Superior temporal gyrus (tissue), 1 donor: ENCODE data around the gene PGAM5.
"Not testable (repeated sequence)": the region's sequence is repeated elsewhere in the genome, so short reads cannot be mapped to it uniquely, and the experiment has no call there.

Experiments used
- DNase-seq: peaks from one replicate; pipeline ENCODE4 v3.0.0-alpha.2; 2016; ENCODE audit errors: extremely low spot score

Gene PGAM5

DNA sequence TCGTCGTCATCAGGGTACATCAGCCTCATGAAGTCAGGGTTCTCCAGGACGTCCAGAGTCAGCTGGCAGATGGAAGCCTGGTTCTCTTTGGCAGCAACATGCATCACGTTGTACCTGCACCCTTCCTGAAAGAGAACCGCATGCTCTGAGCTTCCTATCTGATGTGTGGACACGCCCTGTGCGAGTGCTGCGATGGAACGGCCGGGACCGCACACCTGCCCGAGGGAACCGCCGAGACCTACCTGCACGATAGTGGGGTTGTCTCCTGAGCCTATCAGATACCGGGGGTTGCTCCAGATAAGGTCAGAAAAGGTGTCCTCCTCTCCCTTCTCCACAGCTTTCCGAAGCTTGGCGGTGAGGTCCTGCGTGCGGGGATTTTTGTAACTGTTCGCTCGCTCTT, 37.3 kb downstream of the PGAM5 start:
- no peak for DNase-seq

DNA sequence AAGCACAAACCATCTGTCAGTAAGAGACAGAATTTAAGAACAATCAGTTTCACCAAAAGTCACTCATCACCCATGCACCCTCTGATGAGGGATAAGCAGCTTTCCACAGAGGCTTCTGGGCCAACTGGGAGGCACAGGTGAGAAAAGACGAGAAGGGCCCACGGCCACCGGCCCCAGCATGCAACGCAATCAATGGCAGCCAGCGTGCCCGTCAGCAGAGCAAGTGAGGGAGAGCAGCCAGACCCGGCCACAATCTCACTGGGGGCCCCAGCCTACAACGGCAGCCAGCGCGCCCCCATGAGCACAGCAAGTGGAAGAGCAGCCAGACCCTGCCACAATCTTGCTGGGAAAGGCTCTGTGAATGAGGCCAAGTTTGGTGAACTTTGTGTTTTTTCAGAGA, 37.7 kb downstream of the PGAM5 start:
- no peak for DNase-seq

DNA sequence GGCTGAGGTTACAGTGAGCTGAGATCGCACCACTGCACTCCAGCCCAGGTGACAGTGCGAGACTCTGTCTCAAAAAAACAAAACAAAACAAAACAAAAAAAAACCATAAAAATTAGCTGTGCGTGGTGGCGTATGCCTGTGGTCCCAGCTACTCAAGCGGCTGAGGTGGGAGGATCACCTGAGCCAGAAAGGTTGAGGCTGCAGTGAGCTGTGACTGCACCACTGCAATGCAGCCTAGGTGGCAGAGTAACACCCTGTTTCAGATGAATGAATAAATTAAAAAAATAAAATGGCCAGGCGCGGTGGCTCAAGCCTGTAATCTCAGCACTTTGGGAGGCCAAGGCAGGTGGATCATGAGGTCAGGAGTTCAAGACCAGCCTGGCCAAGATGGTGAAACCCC, 43.0 kb downstream of the PGAM5 start:
- not testable (repeated sequence) for DNase-seq

DNA sequence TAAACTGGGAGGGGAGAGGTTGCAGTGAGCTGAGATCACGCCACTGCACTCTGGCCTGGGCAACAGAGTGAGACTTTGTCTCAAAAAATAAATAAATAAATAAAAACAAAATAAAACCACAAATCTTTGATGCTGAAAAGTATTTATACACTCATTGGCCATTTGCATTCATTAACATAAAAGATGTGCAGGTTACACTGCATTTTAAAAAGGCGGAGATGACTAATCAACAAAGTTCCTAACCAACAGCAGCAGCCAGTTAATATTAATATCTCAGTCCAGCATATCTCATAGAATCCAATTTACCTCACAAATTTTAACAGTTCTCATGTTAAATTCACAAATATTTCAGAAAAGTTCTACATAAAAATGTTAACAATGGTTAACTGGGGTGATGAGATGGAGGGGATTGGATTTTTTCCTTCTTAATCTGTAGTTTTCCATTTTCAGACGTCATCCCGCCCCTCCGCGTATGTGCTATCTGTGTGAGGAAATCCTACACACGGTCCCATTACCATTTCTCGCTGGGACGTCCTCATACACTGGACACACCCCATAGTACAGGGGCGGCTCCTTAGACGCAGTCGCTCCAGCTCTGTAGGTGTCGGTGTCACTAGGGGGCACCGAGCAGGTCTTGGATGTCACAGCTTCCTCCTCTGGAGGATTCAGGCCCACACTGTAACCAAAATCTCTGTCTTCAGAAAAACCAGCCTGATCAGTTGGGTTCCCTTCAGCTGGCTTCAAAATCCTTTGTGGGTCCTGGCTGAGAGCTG, 43.7 kb downstream of the PGAM5 start:
- DNase-seq = no peak

DNA sequence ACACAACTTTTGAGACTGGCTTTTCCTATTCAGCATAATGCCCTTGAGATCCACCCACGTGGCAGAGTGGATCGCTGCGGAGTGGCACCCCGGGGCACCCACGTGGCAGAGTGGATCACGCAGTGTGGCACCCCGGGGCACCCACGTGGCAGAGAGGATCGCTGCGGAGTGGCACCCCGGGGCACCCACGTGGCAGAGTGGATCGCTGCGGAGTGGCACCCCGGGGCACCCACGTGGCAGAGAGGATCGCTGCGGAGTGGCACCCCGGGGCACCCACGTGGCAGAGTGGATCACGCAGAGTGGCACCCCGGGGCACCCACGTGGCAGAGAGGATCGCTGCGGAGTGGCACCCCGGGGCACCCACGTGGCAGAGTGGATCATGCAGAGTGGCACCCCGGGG, 48.2 kb downstream of the PGAM5 start:
- DNase-seq = not testable (repeated sequence)

DNA sequence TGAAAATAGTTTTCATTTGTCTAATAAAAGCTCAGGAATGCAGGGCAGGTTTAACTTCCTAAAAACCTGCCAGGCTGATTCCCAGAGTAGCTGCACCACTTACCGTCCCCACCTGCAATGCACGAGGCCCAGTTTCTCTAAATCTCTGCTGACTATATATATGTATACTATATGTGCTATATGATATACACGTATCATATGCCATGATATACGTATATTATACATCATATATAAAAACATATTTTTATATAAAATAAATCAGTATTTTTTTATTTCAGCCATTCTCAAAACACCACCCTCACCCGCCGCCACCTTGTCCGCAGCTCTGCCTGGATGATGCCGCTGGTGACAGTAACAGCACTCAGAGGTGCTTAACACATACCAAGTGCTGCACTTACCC, 48.7 kb downstream of the PGAM5 start:
- DNase-seq = no peak

DNA sequence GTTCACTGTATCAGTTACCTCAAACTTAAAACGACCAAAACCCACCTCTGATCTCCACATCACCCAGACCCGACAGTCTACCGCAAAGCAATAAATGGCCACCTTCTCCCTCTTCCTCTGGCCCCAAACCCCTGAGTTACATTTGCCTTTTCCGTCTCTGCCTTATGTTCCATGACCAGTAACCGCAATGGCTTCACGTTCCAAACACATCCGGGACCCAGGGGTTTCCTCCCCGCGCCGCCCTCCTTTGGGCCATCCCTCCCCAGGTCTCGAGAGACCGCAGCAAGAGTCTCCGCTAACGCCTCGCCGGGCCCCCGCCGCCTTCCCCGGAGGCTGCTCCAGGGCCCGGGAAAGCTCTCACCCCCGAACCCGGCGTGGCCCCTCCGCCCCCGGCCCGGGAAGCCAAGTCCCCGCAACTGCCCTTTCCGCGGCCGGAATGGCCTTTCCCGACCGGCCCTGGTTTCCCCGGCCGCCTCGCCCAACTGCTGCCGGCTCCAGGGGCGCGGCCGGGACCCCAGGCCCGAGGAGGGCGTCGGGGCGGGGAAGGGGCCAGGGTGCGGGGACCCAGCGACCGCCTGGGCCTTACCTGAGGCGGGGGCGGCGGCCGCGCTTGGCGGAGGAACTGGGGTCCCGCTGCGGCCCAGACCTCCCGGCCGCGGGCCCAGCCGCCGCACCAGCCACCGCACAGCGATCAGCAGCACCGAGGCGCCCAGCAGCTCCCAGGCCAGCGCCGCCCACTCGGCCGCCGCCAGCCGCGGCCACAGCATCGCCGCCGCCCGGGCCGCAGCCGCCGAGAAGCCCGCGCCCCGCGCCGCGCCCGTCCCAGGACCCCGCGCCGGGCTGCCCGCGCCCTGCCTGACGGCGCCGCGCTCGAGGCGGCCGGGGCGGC, 50.6 kb downstream of the PGAM5 start, which contains the start of gene ANKLE2:
TSS of gene ANKLE2 (minus strand) at position 801 of the 889 bp plus-strand sequence. CDS start at position 767, 34 bp downstream.
- DNase-seq = no peak

DNA sequence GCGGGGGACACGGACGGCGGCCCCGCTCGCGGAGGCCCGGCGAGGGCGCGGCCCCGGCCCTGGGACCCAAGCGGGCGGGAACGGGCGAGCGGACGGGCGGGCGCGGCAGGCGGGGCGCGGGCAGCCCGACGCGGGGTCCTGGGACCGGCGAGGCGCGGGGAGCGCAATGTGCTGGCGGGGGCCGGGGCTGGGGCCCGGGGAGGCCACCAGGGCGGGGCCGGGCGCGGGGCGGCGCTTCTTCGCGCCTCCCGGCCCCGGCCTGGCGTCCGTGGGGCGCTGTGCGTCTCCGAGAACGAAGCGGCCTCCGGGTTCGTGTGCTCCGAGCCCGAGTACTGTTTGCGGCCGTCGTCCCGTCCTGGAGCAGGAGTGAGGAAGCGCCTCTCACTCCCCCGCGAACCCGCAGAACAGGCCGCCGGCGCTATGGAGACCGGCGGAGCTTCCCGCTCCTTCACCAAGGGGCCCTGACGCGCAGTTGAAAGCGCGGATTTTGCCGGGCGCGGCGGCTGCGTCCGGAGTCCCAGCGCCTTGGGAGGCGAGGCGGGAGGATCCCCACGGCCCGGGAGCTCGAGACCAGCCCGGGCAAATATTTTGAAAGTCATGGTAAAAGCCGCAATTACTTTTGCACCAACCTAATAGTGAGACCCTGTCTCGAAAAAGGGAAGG, 51.4 kb downstream of the PGAM5 start:
- peak; percentile 76 for DNase-seq

DNA sequence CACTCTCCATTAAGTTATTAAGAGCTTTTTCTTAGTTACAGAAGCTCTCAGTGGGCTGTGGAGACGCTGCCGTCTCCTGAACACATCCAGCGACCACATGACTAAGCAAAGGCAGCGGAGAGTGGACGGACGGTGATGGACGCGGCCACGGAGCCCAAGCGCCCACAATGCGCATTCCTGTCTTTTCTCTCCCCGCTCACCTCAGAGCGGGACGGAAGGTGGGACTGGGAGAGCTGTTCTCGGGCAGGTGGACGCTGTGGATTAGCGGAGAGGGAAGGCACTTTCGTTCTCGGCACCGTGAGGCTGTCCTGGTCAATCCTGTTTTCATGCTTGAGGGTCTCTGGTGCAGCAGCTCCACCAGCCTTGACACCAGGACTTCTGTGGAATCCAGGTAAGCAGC, 53.6 kb downstream of the PGAM5 start:
- no peak for DNase-seq

DNA sequence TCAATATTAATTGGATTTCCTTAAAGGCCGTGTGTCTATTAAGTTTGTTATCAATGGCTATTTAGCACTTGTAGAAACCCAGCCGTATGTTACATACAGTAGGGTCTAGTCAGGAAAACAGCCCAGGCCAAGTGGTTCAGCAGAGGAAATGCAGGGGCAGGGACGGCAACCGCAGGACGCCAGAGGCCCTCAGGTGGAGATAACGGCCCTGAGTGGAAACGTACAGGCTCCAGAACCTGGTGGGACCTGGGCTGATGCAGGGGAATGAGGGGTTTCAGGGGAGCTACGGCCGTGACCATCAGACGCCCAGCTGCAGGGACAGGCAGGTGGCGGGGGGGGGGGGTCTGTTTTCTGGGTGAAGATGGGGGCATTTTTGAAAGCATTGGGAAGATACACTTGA, 54.7 kb downstream of the PGAM5 start:
- no peak for DNase-seq

DNA sequence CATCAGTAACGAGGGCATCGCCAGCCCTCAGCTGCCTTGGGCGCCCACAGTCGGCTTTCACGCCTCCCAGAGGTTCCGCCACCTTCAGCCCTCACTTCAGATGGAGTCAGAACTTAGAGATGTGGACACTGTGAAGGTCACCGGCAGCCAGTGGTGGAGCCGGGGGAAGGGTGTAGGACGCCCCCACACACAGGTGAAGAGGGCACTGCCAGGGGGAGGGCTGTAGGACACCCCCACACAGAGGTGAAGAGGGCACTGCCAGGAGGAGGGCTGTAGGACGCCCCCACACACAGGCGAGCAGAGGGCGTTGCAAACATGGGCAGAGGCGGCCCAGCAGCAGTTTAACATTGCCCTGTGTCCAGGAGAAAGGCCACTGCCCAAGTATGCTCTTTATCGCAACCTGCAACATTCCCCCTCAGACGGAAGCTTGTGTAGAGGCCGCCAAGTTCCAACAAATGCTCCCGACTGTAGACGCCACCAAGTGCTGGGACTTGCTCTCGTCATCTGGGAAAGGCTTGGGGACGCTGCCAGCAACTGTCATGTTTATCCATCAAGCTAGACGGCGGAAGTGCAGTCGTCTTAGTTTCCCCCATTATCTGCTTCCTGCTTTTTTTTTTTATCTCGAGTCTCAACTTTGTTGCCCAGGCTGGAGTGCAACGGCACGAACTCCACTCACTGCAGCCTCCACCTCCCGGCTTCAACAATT, 55.9 kb downstream of the PGAM5 start:
- DNase-seq = no peak

DNA sequence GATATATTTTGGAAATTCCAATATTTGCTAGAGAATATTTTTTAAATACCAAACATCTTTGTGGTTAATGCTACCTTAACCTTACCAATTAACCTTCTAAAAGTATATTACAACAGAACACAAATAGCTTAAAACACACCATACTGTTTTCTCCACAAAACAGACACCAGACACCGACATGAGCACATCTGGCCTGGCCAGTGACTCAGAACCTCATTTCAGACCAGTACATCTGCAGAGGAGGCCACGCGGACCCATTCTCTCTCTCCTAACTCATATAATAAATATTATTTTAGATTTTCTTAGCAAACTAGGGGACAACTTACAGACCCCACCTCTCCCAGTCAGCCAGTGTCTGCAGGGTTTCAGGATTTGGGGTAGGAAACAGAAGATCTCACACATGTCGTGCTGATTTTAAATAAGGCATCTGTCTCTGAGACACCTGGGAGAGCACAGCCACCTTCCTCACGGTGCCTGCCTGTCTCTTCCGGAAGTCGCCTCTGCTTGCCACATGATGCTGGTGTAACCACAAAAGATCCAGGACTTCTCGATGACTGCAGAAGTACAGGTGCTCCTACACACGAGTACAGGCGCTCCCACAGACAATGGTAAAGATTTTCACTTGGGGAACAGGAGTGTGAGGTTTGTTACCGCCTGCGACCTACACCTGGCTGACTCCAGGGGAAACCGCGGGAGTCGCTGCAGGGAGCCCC, 60.6 kb downstream of the PGAM5 start:
- no peak for DNase-seq
